ENCODE results near the gene RAMP2. TPM values are rescaled to one million over a fixed set of nuclear protein-coding genes. Genes with fewer than 3 reads are reported as not detected.

Gene RAMP2
- total RNA-seq, 2 donors from 2014 or later, result 16.3 TPM

DNA sequence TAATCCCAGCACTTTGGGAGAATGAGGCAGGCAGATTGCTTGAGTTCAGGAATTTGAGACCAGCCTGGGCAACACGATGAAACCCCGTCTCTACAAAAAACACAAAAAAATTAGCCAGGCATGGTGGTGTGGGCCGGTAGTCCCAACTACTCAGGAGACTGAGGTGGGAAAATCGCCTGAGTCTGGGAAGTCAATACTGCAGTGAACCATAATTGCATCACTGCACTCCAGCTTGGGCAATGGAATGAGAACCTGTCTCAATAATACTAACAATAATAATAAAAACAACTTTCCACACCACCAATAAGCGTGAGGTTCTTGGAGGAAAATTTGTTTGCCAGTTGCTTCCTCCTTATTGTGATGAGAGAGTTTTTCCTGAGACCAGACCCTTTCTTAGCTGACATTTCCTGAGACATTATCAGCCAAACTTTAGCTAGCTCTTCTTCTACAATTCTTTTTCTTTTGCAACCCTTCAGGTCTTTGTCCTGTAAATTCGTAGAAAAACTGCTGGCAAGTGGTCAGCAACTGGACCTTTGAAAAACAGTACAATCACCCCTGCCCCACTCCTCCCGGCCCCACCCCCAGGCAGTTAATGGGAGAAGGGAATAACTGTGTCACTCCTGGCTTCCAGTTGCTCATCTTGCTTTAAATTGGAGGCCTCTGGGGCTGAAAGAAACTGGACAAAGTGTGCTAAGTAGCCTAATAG is 12.7 kb upstream of the RAMP2 start:
- no peak for DNase-seq (ENCODE audit: low spot score)
- H3K4me1 ChIP-seq (replicated peaks), result peaks cover 17% of the 10 kb centered on the region
- H3K27ac ChIP-seq, result peak overlapping the region; percentile 71 to 74
- H3K4me3 ChIP-seq, result no peak overlapping the region
- WGBS, result 51% methylated on average over 7 of the region's 7 CpGs
- intact Hi-C loops (cut with DNase I), result no loop called here
- no peaks in the 10 kb centered on the region for H3K9me3 ChIP-seq
- H3K27me3 ChIP-seq (replicated peaks; ENCODE audit: insufficient read depth), result no peaks in the 10 kb centered on the region
- TF ChIP-seq POLR2AphosphoS5 (IDR thresholded peaks at IDR 0.05), result no peak
- TF ChIP-seq, protein P1, sequence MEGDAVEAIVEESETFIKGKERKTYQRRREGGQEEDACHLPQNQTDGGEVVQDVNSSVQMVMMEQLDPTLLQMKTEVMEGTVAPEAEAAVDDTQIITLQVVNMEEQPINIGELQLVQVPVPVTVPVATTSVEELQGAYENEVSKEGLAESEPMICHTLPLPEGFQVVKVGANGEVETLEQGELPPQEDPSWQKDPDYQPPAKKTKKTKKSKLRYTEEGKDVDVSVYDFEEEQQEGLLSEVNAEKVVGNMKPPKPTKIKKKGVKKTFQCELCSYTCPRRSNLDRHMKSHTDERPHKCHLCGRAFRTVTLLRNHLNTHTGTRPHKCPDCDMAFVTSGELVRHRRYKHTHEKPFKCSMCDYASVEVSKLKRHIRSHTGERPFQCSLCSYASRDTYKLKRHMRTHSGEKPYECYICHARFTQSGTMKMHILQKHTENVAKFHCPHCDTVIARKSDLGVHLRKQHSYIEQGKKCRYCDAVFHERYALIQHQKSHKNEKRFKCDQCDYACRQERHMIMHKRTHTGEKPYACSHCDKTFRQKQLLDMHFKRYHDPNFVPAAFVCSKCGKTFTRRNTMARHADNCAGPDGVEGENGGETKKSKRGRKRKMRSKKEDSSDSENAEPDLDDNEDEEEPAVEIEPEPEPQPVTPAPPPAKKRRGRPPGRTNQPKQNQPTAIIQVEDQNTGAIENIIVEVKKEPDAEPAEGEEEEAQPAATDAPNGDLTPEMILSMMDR (IDR thresholded peaks at IDR 0.05), result no peak
- no peak for TF ChIP-seq POLR2A (IDR thresholded peaks at IDR 0.05)
- H3K36me3 ChIP-seq, result no peaks in the 10 kb centered on the region

- WGBS, result 45% methylated on average over 11 of the region's 11 CpGs
- TF ChIP-seq, protein P1 (IDR thresholded peaks at IDR 0.05), result no peak
- no peak for TF ChIP-seq POLR2AphosphoS5 (IDR thresholded peaks at IDR 0.05)
- TF ChIP-seq POLR2A (IDR thresholded peaks at IDR 0.05), result no peak
- intact Hi-C loops (cut with DNase I), result no loop called here
- peaks cover 10% of the 10 kb centered on the region for H3K4me1 ChIP-seq (replicated peaks)
- H3K27ac ChIP-seq, result peak overlapping the region; percentile 71 to 74
- no peak for DNase-seq (ENCODE audit: low spot score)
- no peaks in the 10 kb centered on the region for H3K9me3 ChIP-seq
- no peaks in the 10 kb centered on the region for H3K36me3 ChIP-seq
- no peak overlapping the region for H3K4me3 ChIP-seq
- H3K27me3 ChIP-seq (replicated peaks; ENCODE audit: insufficient read depth), result no peaks in the 10 kb centered on the region
These were observed 11.9 kb upstream of the RAMP2 start for GRCh38 chr17:42748908-42749798.

GRCh38 chr17:42750739-42751344 is 10.2 kb upstream of the RAMP2 start:
- no peaks in the 10 kb centered on the region for H3K27me3 ChIP-seq (replicated peaks; ENCODE audit: insufficient read depth)
- intact Hi-C loops (cut with DNase I), result no loop called here
- H3K27ac ChIP-seq, result peak overlapping the region in 1 of 2 donors; percentile 71
- peaks cover 10% of the 10 kb centered on the region for H3K4me1 ChIP-seq (replicated peaks)
- TF ChIP-seq POLR2A (IDR thresholded peaks at IDR 0.05), result no peak
- no peak for TF ChIP-seq POLR2AphosphoS5 (IDR thresholded peaks at IDR 0.05)
- TF ChIP-seq, protein P1 (IDR thresholded peaks at IDR 0.05), result no peak
- H3K36me3 ChIP-seq, result no peaks in the 10 kb centered on the region
- 42% methylated on average over 3 of the region's 3 CpGs for WGBS
- no peak for DNase-seq (ENCODE audit: low spot score)
- H3K4me3 ChIP-seq, result no peak overlapping the region
- H3K9me3 ChIP-seq, result no peaks in the 10 kb centered on the region

GRCh38 chr17:42751628-42752027 is 9.4 kb upstream of the RAMP2 start:
- TF ChIP-seq POLR2AphosphoS5 (IDR thresholded peaks at IDR 0.05) (no peak), POLR2A (IDR thresholded peaks at IDR 0.05) (no peak)
- TF ChIP-seq, protein P1 (IDR thresholded peaks at IDR 0.05), result no peak
- 71% methylated on average over 7 of the region's 7 CpGs for WGBS
- intact Hi-C loops (cut with DNase I), result no loop called here

More at GRCh38 chr17:42751628-42752027, 9.4 kb upstream of the RAMP2 start:
- H3K27ac ChIP-seq, result no peak overlapping the region
- peaks cover 10% of the 10 kb centered on the region for H3K4me1 ChIP-seq (replicated peaks)
- no peaks in the 10 kb centered on the region for H3K9me3 ChIP-seq
- H3K36me3 ChIP-seq, result no peaks in the 10 kb centered on the region
- no peaks in the 10 kb centered on the region for H3K27me3 ChIP-seq (replicated peaks; ENCODE audit: insufficient read depth)
- DNase-seq (ENCODE audit: low spot score), result no peak
- no peak overlapping the region for H3K4me3 ChIP-seq
